GM23338 (cell line): ENCODE data around the gene GRM3. TPM values are rescaled to one million over a fixed set of nuclear protein-coding genes. Genes with fewer than 3 reads are reported as not detected.

Experiments
- ATAC-seq: fragments of 200-7000 bp; cut with Tn5 transposase; 3 replicates; pipeline ENCODE4 v1.9.1; 2020
- DNase-seq: peaks from one replicate; pipeline ENCODE4 v3.0.0-alpha.2; 2015; ENCODE audit warnings: low spot score
- H2AFZ ChIP-seq: fragments of 200-600 bp; sonication (generic); 2 replicates; pipeline ENCODE4 v1.8.0; 2016; ENCODE audit warnings: antibody characterized with exemption, mild to moderate bottlenecking, moderate library complexity
- H3F3A ChIP-seq: fragments of 200-600 bp; sonication (generic); replicated peaks from 2 replicates; pipeline ENCODE4 v1.8.0; 2017; ENCODE audit warnings: antibody characterized with exemption, mixed run types, low read depth
- H3K27ac ChIP-seq: fragments of 200-600 bp; sonication (generic); 2 replicates; pipeline ENCODE4 v1.6.1; 2016; ENCODE audit warnings: low read depth
- H3K27me3 ChIP-seq: fragments of 200-600 bp; sonication (generic); 2 replicates; pipeline ENCODE4 v1.8.0; 2016; ENCODE audit warnings: mild to moderate bottlenecking, mixed run types, moderate library complexity; ENCODE audit not compliant: insufficient read depth
- H3K36me3 ChIP-seq: fragments of 200-600 bp; sonication (generic); 2 replicates; pipeline ENCODE4 v1.8.0; 2016; ENCODE audit warnings: mild to moderate bottlenecking; ENCODE audit not compliant: insufficient read depth
- H3K4me1 ChIP-seq: fragments of 200-600 bp; sonication (generic); 2 replicates; pipeline ENCODE4 v1.8.0; 2016; ENCODE audit warnings: mild to moderate bottlenecking, moderate library complexity; ENCODE audit not compliant: insufficient read depth
- H3K4me2 ChIP-seq: fragments of 200-600 bp; sonication (generic); 2 replicates; pipeline ENCODE4 v1.7.1; 2017; ENCODE audit warnings: mixed run types
- H3K4me3 ChIP-seq: fragments of 200-600 bp; sonication (generic); 2 replicates; pipeline ENCODE4 v1.6.1; 2016; ENCODE audit warnings: mixed run types
- H3K79me2 ChIP-seq: fragments of 200-600 bp; sonication (generic); replicated peaks from 2 replicates; pipeline ENCODE4 v1.8.0; 2017; ENCODE audit warnings: mild to moderate bottlenecking; ENCODE audit not compliant: insufficient read depth
- H3K9me2 ChIP-seq: fragments of 200-600 bp; sonication (generic); 2 replicates; pipeline ENCODE4 v1.8.0; 2017; ENCODE audit not compliant: insufficient read depth
- H4K20me1 ChIP-seq: fragments of 200-600 bp; sonication (generic); replicated peaks from 2 replicates; pipeline ENCODE4 v1.8.0; 2017; ENCODE audit warnings: mild to moderate bottlenecking; ENCODE audit not compliant: insufficient read depth
- H3K27ac Mint-ChIP-seq: 2 replicates; pipeline ENCODE4 v1.8.0; 2020; ENCODE audit warnings: inconsistent platforms, mild to moderate bottlenecking, moderate library complexity, mixed read lengths
- H3K27me3 Mint-ChIP-seq: 3 replicates; pipeline ENCODE4 v1.8.0; 2022; ENCODE audit warnings: low read depth, mild to moderate bottlenecking, moderate library complexity, mixed read lengths, inconsistent platforms; ENCODE audit not compliant: insufficient read depth, poor library complexity
- H3K36me3 Mint-ChIP-seq: 3 replicates; pipeline ENCODE4 v1.8.0; 2021; ENCODE audit warnings: low read depth, mild to moderate bottlenecking, inconsistent platforms, moderate library complexity, mixed read lengths
- H3K4me1 Mint-ChIP-seq: 3 replicates; pipeline ENCODE4 v1.8.0; 2020; ENCODE audit warnings: mild to moderate bottlenecking, inconsistent platforms, mixed read lengths
- H3K4me3 Mint-ChIP-seq: 3 replicates; pipeline ENCODE4 v1.8.0; 2021; ENCODE audit warnings: moderate library complexity, mild to moderate bottlenecking, inconsistent platforms, mixed read lengths
- H3K9me3 Mint-ChIP-seq: 3 replicates; pipeline ENCODE4 v1.8.0; 2020; ENCODE audit warnings: moderate library complexity, mild to moderate bottlenecking, inconsistent platforms, mixed read lengths
- CREB1 ChIP-seq: fragments of 250-450 bp; sonication (Bioruptor Pico); IDR thresholded peaks from 2 replicates; pipeline ENCODE4 v1.5.0; 2020; ENCODE audit warnings: low read depth, mild to moderate bottlenecking, moderate library complexity
- EZH2 ChIP-seq: fragments of 200-600 bp; sonication (generic); IDR thresholded peaks from one replicate; pipeline ENCODE4 v1.8.0; 2017; ENCODE audit warnings: antibody characterized with exemption, mild to moderate bottlenecking, low read depth; ENCODE audit not compliant: unreplicated experiment
- EZH2phosphoT487 ChIP-seq: fragments of 200-600 bp; sonication (generic); IDR thresholded peaks from one replicate; pipeline ENCODE4 v1.8.1; 2018; ENCODE audit warnings: antibody characterized with exemption; ENCODE audit not compliant: unreplicated experiment
- JUNB ChIP-seq: IDR thresholded peaks from one replicate; pipeline ENCODE4 v1.6.1; 2016; ENCODE audit warnings: antibody characterized with exemption; ENCODE audit not compliant: unreplicated experiment
- NANOG ChIP-seq: IDR thresholded peaks from 2 replicates; pipeline ENCODE4 v1.6.1; 2016; ENCODE audit warnings: antibody characterized with exemption, borderline replicate concordance
- POLR2AphosphoS5 ChIP-seq: IDR thresholded peaks from 2 replicates; pipeline ENCODE4 v1.6.1; 2016; ENCODE audit warnings: antibody characterized with exemption, low read depth
- STAT1 ChIP-seq: IDR thresholded peaks from one replicate; pipeline ENCODE4 v1.6.1; 2016; ENCODE audit warnings: antibody characterized with exemption; ENCODE audit not compliant: unreplicated experiment
- ZNF114 ChIP-seq: fragments of 250-450 bp; sonication (Bioruptor Pico); IDR thresholded peaks from 2 replicates; pipeline ENCODE4 v1.5.0; 2020; ENCODE audit warnings: mild to moderate bottlenecking, moderate library complexity
- ZNF331 ChIP-seq: fragments of 250-450 bp; sonication (Bioruptor Pico); IDR thresholded peaks from 2 replicates; pipeline ENCODE4 v1.5.0; 2020; ENCODE audit warnings: low read depth, mild to moderate bottlenecking, moderate library complexity
- polyA plus RNA-seq: library from polyadenylated mRNA; unstranded; fragments of >200 nt; fragmentation: Nextera tagmentation; extraction: Ambion mirVana; gene quantifications from 2 replicates; pipeline ENCODE4 v1.2.1, GENCODE V29; 2016
- total RNA-seq: library from RNA; depleted of rRNA; stranded (reverse); fragments of >200 nt; shearing (Covaris generic); gene quantifications from 2 replicates; pipeline ENCODE4 v1.2.3, GENCODE V29; 2014
- TF ChIP-seq, protein P1 (sequence below): IDR thresholded peaks from 2 replicates; pipeline ENCODE4 v1.6.1; 2016; ENCODE audit warnings: antibody characterized with exemption
- TF ChIP-seq, protein P2 (sequence below): IDR thresholded peaks from one replicate; pipeline ENCODE4 v1.6.1; 2018; ENCODE audit warnings: antibody characterized with exemption; ENCODE audit not compliant: unreplicated experiment
- TF ChIP-seq, protein P3 (sequence below): fragments of 250-450 bp; sonication (Bioruptor Pico); IDR thresholded peaks from 2 replicates; pipeline ENCODE4 v1.5.0; 2020; ENCODE audit warnings: mild to moderate bottlenecking, moderate library complexity
- TF ChIP-seq, protein P4 (sequence below), 2 experiments: fragments of 200-600 bp in 1 of 2; sonication (generic) in 1 of 2; conservative IDR thresholded peaks; 2 replicates each; pipeline versions ENCODE4 v1.5.1 to v1.6.1; 2016 to 2017; ENCODE audit warnings: antibody characterized with exemption in 2 of 2, low read depth in 2 of 2, mild to moderate bottlenecking in 2 of 2, moderate library complexity in 1 of 2

Gene GRM3
- total and polyA plus RNA-seq, 2 experiments from 2014 or later: 0.79 to 1.9 TPM

DNA sequence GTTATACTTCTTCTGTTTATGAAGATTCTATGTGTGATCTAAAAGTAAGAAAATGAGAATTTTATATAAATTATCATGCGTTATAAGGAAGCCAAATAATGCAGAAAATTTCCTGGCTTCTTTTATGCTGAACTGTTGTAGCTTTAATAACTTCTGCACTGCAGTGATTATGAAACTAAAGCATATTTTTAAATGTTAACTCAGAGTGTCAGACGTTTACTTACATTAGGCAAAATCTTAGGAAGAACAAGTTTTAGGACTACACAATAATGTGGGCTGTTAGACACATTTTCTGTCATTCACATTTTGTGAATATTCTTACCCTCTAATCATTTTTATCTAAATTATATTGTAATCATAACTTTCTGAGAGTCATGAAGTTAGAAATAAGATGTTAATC, 22.0 kb downstream of the GRM3 start:
- no peaks in the 10 kb centered on the region for H3K9me2 ChIP-seq
- peaks cover 17% of the 10 kb centered on the region for H3K4me1 Mint-ChIP-seq
- no peaks in the 10 kb centered on the region for H3F3A ChIP-seq
- H3K27ac ChIP-seq: no peak overlapping the region
- H3K36me3 Mint-ChIP-seq: no peaks in the 10 kb centered on the region
- H3K27ac Mint-ChIP-seq: no peak overlapping the region
- no peak overlapping the region for H3K4me3 ChIP-seq
- TF ChIP-seq, protein P1, sequence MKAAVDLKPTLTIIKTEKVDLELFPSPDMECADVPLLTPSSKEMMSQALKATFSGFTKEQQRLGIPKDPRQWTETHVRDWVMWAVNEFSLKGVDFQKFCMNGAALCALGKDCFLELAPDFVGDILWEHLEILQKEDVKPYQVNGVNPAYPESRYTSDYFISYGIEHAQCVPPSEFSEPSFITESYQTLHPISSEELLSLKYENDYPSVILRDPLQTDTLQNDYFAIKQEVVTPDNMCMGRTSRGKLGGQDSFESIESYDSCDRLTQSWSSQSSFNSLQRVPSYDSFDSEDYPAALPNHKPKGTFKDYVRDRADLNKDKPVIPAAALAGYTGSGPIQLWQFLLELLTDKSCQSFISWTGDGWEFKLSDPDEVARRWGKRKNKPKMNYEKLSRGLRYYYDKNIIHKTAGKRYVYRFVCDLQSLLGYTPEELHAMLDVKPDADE: no peak
- TF ChIP-seq NANOG (no peak), JUNB (no peak), ZNF114 (CRISPR knock-in tag) (no peak), STAT1 (no peak), EZH2phosphoT487 (no peak), POLR2AphosphoS5 (no peak), ZNF331 (no peak), EZH2 (no peak), CREB1 (CRISPR knock-in tag) (no peak)
- TF ChIP-seq, protein P2, sequence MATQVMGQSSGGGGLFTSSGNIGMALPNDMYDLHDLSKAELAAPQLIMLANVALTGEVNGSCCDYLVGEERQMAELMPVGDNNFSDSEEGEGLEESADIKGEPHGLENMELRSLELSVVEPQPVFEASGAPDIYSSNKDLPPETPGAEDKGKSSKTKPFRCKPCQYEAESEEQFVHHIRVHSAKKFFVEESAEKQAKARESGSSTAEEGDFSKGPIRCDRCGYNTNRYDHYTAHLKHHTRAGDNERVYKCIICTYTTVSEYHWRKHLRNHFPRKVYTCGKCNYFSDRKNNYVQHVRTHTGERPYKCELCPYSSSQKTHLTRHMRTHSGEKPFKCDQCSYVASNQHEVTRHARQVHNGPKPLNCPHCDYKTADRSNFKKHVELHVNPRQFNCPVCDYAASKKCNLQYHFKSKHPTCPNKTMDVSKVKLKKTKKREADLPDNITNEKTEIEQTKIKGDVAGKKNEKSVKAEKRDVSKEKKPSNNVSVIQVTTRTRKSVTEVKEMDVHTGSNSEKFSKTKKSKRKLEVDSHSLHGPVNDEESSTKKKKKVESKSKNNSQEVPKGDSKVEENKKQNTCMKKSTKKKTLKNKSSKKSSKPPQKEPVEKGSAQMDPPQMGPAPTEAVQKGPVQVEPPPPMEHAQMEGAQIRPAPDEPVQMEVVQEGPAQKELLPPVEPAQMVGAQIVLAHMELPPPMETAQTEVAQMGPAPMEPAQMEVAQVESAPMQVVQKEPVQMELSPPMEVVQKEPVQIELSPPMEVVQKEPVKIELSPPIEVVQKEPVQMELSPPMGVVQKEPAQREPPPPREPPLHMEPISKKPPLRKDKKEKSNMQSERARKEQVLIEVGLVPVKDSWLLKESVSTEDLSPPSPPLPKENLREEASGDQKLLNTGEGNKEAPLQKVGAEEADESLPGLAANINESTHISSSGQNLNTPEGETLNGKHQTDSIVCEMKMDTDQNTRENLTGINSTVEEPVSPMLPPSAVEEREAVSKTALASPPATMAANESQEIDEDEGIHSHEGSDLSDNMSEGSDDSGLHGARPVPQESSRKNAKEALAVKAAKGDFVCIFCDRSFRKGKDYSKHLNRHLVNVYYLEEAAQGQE: no peak
- TF ChIP-seq, protein P3, sequence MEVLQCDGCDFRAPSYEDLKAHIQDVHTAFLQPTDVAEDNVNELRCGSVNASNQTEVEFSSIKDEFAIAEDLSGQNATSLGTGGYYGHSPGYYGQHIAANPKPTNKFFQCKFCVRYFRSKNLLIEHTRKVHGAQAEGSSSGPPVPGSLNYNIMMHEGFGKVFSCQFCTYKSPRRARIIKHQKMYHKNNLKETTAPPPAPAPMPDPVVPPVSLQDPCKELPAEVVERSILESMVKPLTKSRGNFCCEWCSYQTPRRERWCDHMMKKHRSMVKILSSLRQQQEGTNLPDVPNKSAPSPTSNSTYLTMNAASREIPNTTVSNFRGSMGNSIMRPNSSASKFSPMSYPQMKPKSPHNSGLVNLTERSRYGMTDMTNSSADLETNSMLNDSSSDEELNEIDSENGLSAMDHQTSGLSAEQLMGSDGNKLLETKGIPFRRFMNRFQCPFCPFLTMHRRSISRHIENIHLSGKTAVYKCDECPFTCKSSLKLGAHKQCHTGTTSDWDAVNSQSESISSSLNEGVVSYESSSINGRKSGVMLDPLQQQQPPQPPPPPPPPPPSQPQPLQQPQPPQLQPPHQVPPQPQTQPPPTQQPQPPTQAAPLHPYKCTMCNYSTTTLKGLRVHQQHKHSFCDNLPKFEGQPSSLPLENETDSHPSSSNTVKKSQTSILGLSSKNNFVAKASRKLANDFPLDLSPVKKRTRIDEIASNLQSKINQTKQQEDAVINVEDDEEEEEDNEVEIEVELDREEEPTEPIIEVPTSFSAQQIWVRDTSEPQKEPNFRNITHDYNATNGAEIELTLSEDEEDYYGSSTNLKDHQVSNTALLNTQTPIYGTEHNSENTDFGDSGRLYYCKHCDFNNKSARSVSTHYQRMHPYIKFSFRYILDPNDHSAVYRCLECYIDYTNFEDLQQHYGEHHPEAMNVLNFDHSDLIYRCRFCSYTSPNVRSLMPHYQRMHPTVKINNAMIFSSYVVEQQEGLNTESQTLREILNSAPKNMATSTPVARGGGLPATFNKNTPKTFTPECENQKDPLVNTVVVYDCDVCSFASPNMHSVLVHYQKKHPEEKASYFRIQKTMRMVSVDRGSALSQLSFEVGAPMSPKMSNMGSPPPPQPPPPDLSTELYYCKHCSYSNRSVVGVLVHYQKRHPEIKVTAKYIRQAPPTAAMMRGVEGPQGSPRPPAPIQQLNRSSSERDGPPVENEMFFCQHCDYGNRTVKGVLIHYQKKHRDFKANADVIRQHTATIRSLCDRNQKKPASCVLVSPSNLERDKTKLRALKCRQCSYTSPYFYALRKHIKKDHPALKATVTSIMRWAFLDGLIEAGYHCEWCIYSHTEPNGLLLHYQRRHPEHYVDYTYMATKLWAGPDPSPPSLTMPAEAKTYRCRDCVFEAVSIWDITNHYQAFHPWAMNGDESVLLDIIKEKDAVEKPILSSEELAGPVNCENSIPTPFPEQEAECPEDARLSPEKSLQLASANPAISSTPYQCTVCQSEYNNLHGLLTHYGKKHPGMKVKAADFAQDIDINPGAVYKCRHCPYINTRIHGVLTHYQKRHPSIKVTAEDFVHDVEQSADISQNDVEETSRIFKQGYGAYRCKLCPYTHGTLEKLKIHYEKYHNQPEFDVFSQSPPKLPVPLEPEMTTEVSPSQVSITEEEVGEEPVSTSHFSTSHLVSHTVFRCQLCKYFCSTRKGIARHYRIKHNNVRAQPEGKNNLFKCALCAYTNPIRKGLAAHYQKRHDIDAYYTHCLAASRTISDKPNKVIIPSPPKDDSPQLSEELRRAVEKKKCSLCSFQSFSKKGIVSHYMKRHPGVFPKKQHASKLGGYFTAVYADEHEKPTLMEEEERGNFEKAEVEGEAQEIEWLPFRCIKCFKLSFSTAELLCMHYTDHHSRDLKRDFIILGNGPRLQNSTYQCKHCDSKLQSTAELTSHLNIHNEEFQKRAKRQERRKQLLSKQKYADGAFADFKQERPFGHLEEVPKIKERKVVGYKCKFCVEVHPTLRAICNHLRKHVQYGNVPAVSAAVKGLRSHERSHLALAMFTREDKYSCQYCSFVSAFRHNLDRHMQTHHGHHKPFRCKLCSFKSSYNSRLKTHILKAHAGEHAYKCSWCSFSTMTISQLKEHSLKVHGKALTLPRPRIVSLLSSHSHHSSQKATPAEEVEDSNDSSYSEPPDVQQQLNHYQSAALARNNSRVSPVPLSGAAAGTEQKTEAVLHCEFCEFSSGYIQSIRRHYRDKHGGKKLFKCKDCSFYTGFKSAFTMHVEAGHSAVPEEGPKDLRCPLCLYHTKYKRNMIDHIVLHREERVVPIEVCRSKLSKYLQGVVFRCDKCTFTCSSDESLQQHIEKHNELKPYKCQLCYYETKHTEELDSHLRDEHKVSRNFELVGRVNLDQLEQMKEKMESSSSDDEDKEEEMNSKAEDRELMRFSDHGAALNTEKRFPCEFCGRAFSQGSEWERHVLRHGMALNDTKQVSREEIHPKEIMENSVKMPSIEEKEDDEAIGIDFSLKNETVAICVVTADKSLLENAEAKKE: no peak
- TF ChIP-seq, protein P4, sequence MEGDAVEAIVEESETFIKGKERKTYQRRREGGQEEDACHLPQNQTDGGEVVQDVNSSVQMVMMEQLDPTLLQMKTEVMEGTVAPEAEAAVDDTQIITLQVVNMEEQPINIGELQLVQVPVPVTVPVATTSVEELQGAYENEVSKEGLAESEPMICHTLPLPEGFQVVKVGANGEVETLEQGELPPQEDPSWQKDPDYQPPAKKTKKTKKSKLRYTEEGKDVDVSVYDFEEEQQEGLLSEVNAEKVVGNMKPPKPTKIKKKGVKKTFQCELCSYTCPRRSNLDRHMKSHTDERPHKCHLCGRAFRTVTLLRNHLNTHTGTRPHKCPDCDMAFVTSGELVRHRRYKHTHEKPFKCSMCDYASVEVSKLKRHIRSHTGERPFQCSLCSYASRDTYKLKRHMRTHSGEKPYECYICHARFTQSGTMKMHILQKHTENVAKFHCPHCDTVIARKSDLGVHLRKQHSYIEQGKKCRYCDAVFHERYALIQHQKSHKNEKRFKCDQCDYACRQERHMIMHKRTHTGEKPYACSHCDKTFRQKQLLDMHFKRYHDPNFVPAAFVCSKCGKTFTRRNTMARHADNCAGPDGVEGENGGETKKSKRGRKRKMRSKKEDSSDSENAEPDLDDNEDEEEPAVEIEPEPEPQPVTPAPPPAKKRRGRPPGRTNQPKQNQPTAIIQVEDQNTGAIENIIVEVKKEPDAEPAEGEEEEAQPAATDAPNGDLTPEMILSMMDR (conservative IDR thresholded peaks at IDR 0.05; ENCODE audit: low read depth in 2 of 2): no peak
- H3K4me2 ChIP-seq: no peak overlapping the region
- H4K20me1 ChIP-seq: no peaks in the 10 kb centered on the region
- ATAC-seq: no peak
- H3K27me3 ChIP-seq: no peaks in the 10 kb centered on the region
- no peaks in the 10 kb centered on the region for H3K36me3 ChIP-seq
- DNase-seq: no peak
- no peaks in the 10 kb centered on the region for H3K27me3 Mint-ChIP-seq
- H3K4me3 Mint-ChIP-seq: no peak overlapping the region
- no peaks in the 10 kb centered on the region for H3K9me3 Mint-ChIP-seq
- peaks cover 19% of the 10 kb centered on the region for H3K4me1 ChIP-seq
- H3K79me2 ChIP-seq: no peaks in the 10 kb centered on the region
- H2AFZ ChIP-seq: no peak overlapping the region
